GM13976 (cell line): ENCODE measurements around the gene PRAC2.

ENCODE experiments used
- DNase-seq: peaks from one replicate; pipeline ENCODE4 v3.0.0; 2012; ENCODE audit warnings: low spot score
- in situ Hi-C: fragments of 300-500 bp; cut with MboI; formaldehyde crosslinking; loops from one replicate; pipeline ENCODE4 v1.12.0; 2022; ENCODE audit warnings: low sequenced_read_pairs, mixed read lengths, inconsistent platforms; ENCODE audit not compliant: unreplicated experiment
- TF ChIP-seq, protein P1 (sequence below): IDR thresholded peaks from 2 replicates; pipeline ENCODE4 v1.5.1; 2012; ENCODE audit warnings: borderline replicate concordance, mild to moderate bottlenecking; ENCODE audit not compliant: insufficient read depth; ENCODE audit errors: extremely low read depth, missing control alignments, control extremely low read depth

The PRAC2 gene

DNA sequence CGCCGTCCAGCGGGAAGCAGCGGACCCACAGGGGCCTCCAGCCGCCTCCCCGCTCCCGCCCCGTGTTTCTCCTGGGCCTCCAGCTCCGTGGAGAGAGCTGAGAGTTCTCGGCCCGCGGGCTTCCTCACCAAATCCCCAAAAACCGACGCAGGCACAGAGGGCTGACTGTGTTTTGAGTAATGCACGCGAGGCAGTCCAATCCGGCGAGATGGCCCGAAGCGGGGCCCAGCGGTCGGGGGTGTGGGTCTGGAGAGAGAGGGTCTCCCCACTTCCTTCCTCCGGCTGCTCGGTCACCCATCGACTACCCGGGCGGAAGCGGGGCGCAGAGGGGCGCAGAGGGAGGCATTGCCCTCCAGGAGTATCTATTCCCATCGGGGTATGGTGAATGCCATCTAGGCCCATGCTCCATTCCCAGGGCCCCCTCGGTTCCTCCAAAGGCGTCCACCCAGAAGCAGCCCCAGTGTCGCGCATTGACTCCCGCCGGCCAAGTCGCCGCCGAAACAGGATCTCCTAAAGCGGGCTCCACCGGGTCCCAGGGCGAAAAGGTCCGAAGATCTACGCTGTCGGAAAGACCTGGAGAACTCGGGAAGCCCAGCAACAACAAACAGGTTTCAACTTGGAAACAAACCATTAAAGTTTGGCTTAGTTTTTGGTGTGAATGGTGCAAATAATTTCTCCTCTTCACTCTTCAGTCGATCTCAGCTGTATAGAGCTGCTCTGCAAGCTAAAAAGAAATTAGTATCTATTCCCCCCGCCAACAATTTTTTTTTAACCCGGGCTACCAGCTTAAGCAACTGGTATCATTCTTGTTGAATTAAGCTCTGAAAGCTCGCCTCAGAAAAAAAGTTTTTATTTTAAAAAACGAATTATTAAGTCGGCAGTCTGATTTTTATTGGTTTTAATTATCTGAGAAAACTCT lies 24.7 kb downstream of the PRAC2 start:
- in situ Hi-C loops: no loop called here

DNA sequence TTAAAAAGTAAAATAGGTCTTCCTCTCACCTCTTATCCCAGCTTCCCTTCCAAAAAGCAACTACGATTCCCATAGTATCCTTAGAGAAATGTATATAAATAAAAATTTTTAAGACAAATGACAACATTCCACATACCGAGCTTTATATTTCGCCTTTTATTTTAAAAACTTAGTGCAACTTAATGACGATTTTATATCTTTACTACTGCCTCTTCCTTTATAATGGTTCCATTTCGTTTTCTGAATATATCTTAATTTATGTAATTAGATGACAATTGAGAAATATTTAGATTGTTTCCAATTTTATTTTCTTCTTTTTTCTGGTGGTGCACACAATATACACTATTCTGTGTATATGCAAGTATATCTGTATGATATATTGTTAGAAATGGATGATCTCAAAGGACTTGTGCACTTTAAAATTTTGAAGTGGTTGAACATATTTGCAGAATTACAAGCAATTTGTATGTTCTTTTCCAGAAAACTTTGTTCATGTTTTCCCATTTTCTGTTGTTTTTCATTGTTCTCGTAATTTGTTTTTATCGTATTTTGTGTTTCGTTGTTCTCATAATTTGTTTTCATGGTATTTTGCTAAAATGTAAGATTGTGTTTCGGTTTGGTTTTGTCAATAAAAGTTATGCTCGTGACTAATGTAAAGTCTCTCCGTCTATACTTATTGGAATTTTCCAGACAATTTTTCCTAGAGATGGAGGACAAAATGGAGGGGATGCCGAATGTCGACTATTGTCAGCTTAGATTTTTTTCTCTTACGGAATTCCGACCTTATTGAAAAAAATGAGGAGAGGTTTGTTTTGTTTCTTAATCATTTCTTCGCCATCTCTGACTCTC lies 26.0 kb downstream of the PRAC2 start:
- in situ Hi-C loops: no loop called here

More for the DNA sequence above, 24.7 kb downstream of the PRAC2 start:
- TF ChIP-seq, protein P1, sequence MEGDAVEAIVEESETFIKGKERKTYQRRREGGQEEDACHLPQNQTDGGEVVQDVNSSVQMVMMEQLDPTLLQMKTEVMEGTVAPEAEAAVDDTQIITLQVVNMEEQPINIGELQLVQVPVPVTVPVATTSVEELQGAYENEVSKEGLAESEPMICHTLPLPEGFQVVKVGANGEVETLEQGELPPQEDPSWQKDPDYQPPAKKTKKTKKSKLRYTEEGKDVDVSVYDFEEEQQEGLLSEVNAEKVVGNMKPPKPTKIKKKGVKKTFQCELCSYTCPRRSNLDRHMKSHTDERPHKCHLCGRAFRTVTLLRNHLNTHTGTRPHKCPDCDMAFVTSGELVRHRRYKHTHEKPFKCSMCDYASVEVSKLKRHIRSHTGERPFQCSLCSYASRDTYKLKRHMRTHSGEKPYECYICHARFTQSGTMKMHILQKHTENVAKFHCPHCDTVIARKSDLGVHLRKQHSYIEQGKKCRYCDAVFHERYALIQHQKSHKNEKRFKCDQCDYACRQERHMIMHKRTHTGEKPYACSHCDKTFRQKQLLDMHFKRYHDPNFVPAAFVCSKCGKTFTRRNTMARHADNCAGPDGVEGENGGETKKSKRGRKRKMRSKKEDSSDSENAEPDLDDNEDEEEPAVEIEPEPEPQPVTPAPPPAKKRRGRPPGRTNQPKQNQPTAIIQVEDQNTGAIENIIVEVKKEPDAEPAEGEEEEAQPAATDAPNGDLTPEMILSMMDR: no peak
- DNase-seq: no peak

DNA sequence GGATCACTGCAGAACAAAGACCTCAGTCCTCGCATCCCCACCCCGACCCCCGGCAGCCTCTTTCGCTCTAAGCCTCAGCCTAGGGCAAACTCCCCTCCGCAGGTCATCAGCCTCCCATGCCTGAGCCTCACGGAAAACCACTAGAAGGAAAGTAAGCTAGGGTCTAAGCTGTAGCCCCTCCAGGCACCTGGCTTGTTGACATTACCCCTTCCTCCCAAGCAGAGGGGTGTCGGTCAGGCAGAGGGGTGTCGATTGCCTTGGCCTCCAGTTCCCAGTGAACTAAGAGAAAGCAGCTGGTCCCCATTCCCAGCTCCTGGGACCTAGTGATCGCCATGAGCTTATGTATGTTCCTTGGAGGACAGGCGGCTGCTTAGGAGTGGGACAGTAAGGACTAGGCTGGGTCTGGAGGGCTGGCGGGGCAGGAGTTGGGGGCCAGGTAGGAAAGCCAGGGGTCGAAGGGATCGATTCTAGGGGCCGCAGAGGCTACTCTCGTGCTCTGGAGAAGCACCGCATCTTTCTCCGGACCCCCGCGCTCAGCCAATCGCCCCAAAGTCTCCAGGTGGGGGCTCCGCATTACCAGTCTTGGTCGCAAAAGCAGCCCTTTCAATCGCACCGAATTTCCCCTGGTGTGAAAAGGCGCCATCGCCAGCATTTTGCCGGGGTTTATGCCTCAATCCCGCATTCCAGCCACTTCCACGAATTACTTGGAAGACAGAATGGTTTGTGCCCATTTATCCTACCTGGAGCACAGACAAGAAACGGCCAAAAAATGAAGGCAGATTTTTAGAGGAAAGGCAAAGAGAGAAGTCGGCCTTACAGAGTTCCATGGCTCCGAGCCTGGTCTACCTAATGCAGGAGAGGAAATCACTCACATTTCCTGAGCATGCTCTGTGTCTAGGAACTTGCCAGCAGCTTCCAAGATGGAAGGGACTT lies 26.9 kb downstream of the PRAC2 start:
- in situ Hi-C loops: no loop called here
- DNase-seq: no peak
- TF ChIP-seq, protein P1: no peak

More for the DNA sequence above, 26.0 kb downstream of the PRAC2 start:
- TF ChIP-seq, protein P1: no peak
- no peak for DNase-seq

GRCh38 chr17:48751172-48751571 lies 28.2 kb downstream of the PRAC2 start:
- DNase-seq: no peak
- TF ChIP-seq, protein P1: no peak
- in situ Hi-C loops: no loop called here

- TF ChIP-seq, protein P1: no peak
- in situ Hi-C loops: no loop called here
- no peak for DNase-seq
Measured at GRCh38 chr17:48751733-48752398, 28.9 kb downstream of the PRAC2 start.
